Natural killer cell (primary cell): ENCODE data around the gene DGKB. TPM values are rescaled to one million over a fixed set of nuclear protein-coding genes. Genes with fewer than 3 reads are reported as not detected.

Experiments
- ATAC-seq, 3 donors: fragments of 150-1000 bp in 2 of 3; fragments of 200-7000 bp in 1 of 3; cut with Tn5 transposase; 1 replicate in 1 of 3; 2 replicates in 2 of 3; pipeline ENCODE4 v1.10.0; 2021; ENCODE audit warnings: mild to moderate bottlenecking in 2 of 3, moderate library complexity in 2 of 3
- DNase-seq, 2 donors: peaks; one replicate each; pipeline versions ENCODE4 v3.0.0 to v3.0.0-alpha.2; 2013 to 2021; ENCODE audit warnings: mixed read lengths in 1 of 2
- H3K27ac ChIP-seq: one replicate; pipeline ENCODE4 v1.5.1; 2013; ENCODE audit warnings: mild to moderate bottlenecking, low read length
- H3K27me3 ChIP-seq: one replicate; pipeline ENCODE4 v1.6.1; 2013; ENCODE audit warnings: low read length; ENCODE audit not compliant: control insufficient read depth, insufficient read depth
- H3K36me3 ChIP-seq: one replicate; pipeline ENCODE4 v1.6.1; 2013; ENCODE audit warnings: low read length; ENCODE audit not compliant: control insufficient read depth, insufficient read depth
- H3K4me1 ChIP-seq: one replicate; pipeline ENCODE4 v1.6.1; 2013; ENCODE audit warnings: low read length; ENCODE audit not compliant: control insufficient read depth, insufficient read depth
- H3K4me3 ChIP-seq: one replicate; pipeline ENCODE4 v1.5.1; 2013; ENCODE audit warnings: low read length
- H3K9me3 ChIP-seq: one replicate; pipeline ENCODE4 v1.6.1; 2013; ENCODE audit warnings: low read length; ENCODE audit not compliant: control insufficient read depth, insufficient read depth
- H3K27ac Mint-ChIP-seq, 2 donors: one replicate each; pipeline ENCODE4 v1.8.0; 2022; ENCODE audit warnings: mild to moderate bottlenecking in 2 of 2, mixed read lengths in 2 of 2, moderate library complexity in 1 of 2
- H3K27me3 Mint-ChIP-seq, 2 donors: one replicate each; pipeline ENCODE4 v1.8.0; 2022; ENCODE audit warnings: low read depth in 2 of 2, mixed read lengths in 2 of 2
- H3K36me3 Mint-ChIP-seq: one replicate; pipeline ENCODE4 v1.8.0; 2022; ENCODE audit warnings: mixed read lengths
- H3K4me1 Mint-ChIP-seq, 2 donors: one replicate each; pipeline ENCODE4 v1.8.0; 2022; ENCODE audit warnings: mixed read lengths in 2 of 2
- H3K4me3 Mint-ChIP-seq: one replicate; pipeline ENCODE4 v1.8.0; 2022; ENCODE audit warnings: mild to moderate bottlenecking, moderate library complexity, mixed read lengths
- H3K9me3 Mint-ChIP-seq, 2 donors: one replicate each; pipeline ENCODE4 v1.8.0; 2022; ENCODE audit warnings: mixed read lengths in 2 of 2
- WGBS: methylation state at CpG from one replicate; pipeline ENCODE4 v1.1.7; 2013; ENCODE audit warnings: missing lambda C conversion rate; ENCODE audit not compliant: insufficient coverage; 5-methylcytosine and 5-hydroxymethylcytosine counted together
- intact Hi-C: fragments of 100-400 bp; cut with micrococcal nuclease; formaldehyde crosslinking; loops from one replicate; pipeline ENCODE4 v1.14.2; 2022
- total RNA-seq, 4 donors: library from RNA; stranded (reverse); fragments of 120-200 nt in 1 of 4; gene quantifications; one replicate each; pipeline versions ENCODE4 v1.2.3 to v1.2.4, GENCODE V29; 2013 to 2022
- TF ChIP-seq, protein P1 (sequence below): fragments of 200-600 bp; IDR thresholded peaks from one replicate; pipeline ENCODE4 v1.8.0; 2022; ENCODE audit warnings: antibody characterized with exemption

The DGKB gene
- total RNA-seq, 3 donors from 2014 or later (not counting 1 experiment from before 2014, with no cell fraction given): not detected

DNA sequence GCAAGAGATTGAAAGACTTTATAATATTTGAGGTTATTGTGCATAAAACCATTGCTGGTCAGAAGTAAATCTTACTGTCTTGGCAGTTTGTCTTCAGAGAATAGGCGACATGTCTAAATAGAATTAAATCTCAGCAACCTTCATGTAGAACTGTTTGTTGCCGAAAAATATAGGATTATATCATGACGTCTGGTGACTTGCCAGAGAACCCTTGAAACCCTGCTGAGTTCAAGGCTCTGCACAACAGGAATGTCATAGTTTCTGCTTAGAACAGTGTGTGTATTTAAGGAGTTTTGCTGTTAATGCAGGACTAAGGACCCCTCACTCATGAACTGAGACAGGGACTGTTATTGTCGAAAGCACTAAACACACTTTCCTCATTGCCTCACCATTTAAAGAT is 706.7 kb downstream of the DGKB start:
- Histone ChIP-seq H3K4me3 (no peak overlapping the region), H3K36me3 (no peaks in the 10 kb centered on the region), H3K9me3 (no peaks in the 10 kb centered on the region), H3K27me3 (no peaks in the 10 kb centered on the region), H3K27ac (no peak overlapping the region), H3K4me1 (no peaks in the 10 kb centered on the region)
- DNase-seq (no peak), ATAC-seq (no peak)
- intact Hi-C loops: no loop called here
- Mint-ChIP-seq H3K9me3 (peaks cover 3 to 8% of the 10 kb centered on the region in 2 donors), H3K27me3 (no peaks in the 10 kb centered on the region), H3K4me3 (no peak overlapping the region), H3K4me1 (no peaks in the 10 kb centered on the region), H3K36me3 (no peaks in the 10 kb centered on the region), H3K27ac (no peak overlapping the region)
- 90% methylated on average over 4 of the region's 4 CpGs for WGBS
- TF ChIP-seq, protein P1, sequence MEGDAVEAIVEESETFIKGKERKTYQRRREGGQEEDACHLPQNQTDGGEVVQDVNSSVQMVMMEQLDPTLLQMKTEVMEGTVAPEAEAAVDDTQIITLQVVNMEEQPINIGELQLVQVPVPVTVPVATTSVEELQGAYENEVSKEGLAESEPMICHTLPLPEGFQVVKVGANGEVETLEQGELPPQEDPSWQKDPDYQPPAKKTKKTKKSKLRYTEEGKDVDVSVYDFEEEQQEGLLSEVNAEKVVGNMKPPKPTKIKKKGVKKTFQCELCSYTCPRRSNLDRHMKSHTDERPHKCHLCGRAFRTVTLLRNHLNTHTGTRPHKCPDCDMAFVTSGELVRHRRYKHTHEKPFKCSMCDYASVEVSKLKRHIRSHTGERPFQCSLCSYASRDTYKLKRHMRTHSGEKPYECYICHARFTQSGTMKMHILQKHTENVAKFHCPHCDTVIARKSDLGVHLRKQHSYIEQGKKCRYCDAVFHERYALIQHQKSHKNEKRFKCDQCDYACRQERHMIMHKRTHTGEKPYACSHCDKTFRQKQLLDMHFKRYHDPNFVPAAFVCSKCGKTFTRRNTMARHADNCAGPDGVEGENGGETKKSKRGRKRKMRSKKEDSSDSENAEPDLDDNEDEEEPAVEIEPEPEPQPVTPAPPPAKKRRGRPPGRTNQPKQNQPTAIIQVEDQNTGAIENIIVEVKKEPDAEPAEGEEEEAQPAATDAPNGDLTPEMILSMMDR: no peak

DNA sequence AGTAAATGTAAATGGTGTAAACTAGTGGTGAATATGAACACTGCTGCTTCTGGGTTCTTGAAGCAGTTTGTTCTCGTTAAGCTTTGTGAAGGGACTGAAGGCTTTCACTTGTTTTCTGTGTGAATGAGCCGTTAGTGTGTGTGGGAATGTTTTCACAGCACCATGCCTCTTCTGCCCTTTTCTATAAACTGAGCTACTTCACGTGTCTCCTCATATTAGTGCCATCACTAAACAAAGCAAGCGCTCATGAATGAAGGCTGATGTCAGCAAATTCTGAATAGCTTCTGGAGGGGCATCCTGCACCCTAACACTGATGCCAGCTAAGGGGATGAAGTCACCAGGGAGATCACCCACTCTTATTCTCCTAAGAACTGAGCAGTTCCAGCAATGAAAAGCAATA is 707.5 kb downstream of the DGKB start:
- WGBS: 75% methylated on average over 4 of the region's 4 CpGs
- H3K4me3 Mint-ChIP-seq: no peak overlapping the region
- Histone ChIP-seq H3K9me3 (no peaks in the 10 kb centered on the region), H3K4me3 (no peak overlapping the region), H3K27me3 (no peaks in the 10 kb centered on the region), H3K27ac (no peak overlapping the region), H3K36me3 (no peaks in the 10 kb centered on the region), H3K4me1 (no peaks in the 10 kb centered on the region)
- no peak for ATAC-seq
- H3K27ac Mint-ChIP-seq: no peak overlapping the region
- H3K27me3 Mint-ChIP-seq: no peaks in the 10 kb centered on the region
- DNase-seq: no peak
- intact Hi-C loops: no loop called here
- H3K4me1 Mint-ChIP-seq: no peaks in the 10 kb centered on the region
- H3K9me3 Mint-ChIP-seq: peaks cover 3 to 5% of the 10 kb centered on the region in 2 donors
- TF ChIP-seq, protein P1: no peak
- no peaks in the 10 kb centered on the region for H3K36me3 Mint-ChIP-seq

DNA sequence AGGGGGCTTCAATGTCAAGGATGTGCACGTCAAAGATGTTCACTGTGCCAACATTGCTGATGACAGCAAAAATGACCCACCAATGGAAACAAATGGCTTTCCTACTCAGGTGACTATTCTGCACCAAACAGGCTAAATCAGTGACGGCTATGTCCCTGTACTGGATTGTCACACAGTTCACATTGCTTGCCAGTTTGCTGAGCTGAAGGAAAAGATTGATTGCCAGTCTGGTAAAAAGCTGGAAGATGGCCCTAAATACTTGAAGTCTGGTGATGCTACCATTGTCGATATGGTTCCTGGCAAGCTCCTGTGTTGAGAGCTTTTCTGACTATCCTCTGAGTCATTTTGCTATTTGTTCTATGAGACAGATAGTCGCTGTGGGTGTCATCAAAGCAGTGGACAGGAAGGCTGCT is 710.9 kb downstream of the DGKB start:
- H3K4me1 Mint-ChIP-seq: no peaks in the 10 kb centered on the region
- DNase-seq: no peak
- H3K27ac ChIP-seq: no peak overlapping the region
- intact Hi-C loops: no loop called here
- H3K36me3 ChIP-seq: no peaks in the 10 kb centered on the region
- peaks cover 6 to 8% of the 10 kb centered on the region in 2 donors for H3K9me3 Mint-ChIP-seq
- TF ChIP-seq, protein P1: no peak
- H3K27me3 Mint-ChIP-seq: no peaks in the 10 kb centered on the region
- H3K27me3 ChIP-seq: no peaks in the 10 kb centered on the region
- H3K27ac Mint-ChIP-seq: no peak overlapping the region
- WGBS: 84% methylated on average over 4 of the region's 4 CpGs
- ATAC-seq: no peak
- no peak overlapping the region for H3K4me3 ChIP-seq
- H3K4me1 ChIP-seq: no peaks in the 10 kb centered on the region
- no peak overlapping the region for H3K4me3 Mint-ChIP-seq
- peaks cover 7% of the 10 kb centered on the region for H3K36me3 Mint-ChIP-seq
- H3K9me3 ChIP-seq: no peaks in the 10 kb centered on the region

DNA sequence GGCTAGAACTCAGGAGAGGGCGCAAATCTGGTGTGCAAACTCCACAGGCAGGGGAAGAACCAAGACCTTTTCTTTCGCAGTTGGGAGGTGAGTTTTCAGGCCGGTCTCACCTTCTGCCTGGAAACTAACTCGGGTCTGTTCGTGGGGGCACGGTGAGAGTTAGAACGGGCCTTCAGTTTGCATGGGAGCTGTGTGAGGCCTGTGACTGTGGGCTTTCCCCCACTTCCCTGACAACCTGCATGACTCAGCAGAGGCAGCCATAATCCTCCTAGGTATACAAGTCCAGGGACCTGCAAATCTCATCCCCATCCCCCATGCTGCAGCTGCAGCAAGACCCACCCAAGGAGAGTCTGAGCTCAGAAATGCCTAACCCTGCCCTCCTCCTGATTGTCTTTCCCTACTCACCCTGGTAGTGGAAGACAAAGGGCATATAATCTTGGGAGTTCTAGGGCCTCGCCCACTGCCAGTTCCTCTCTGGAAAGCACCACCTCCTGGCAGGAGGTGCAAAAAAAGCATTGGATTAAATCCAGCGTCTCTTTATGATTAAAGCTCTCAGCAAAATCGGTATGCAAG is 718.2 kb downstream of the DGKB start:
- Histone ChIP-seq H3K9me3 (no peaks in the 10 kb centered on the region), H3K36me3 (no peaks in the 10 kb centered on the region), H3K27me3 (no peaks in the 10 kb centered on the region), H3K4me3 (no peak overlapping the region), H3K27ac (no peak overlapping the region), H3K4me1 (no peaks in the 10 kb centered on the region)
- H3K27me3 Mint-ChIP-seq: no peaks in the 10 kb centered on the region
- no peak overlapping the region for H3K27ac Mint-ChIP-seq
- WGBS: 94% methylated on average over 10 of the region's 10 CpGs
- no peak overlapping the region for H3K4me3 Mint-ChIP-seq
- H3K9me3 Mint-ChIP-seq: peaks cover 12 to 13% of the 10 kb centered on the region in 2 donors
- intact Hi-C loops: no loop called here
- DNase-seq: no peak
- no peak for ATAC-seq
- peaks cover 7% of the 10 kb centered on the region for H3K36me3 Mint-ChIP-seq
- H3K4me1 Mint-ChIP-seq: no peaks in the 10 kb centered on the region
- TF ChIP-seq, protein P1: no peak
